H9 (cell line): ENCODE results near the gene RUBCN. TPM values are rescaled to one million over a fixed set of nuclear protein-coding genes. Genes with fewer than 3 reads are reported as not detected.

Experiments used
- DNase-seq: peaks from one replicate; pipeline ENCODE4 v3.0.0-alpha.2; 2017
- H2AFZ ChIP-seq: one replicate; pipeline ENCODE4 v1.6.1; 2013; ENCODE audit warnings: mild to moderate bottlenecking, low read length, control low read depth, moderate library complexity
- H2AK5ac ChIP-seq: 2 replicates; pipeline ENCODE4 v1.6.1; 2013; ENCODE audit warnings: low read length, control low read depth, mixed read lengths; ENCODE audit not compliant: insufficient read length
- H2BK120ac ChIP-seq: one replicate; pipeline ENCODE4 v1.6.1; 2013; ENCODE audit warnings: low read depth, mild to moderate bottlenecking, low read length, control low read depth, inconsistent platforms; ENCODE audit not compliant: poor library complexity, severe bottlenecking
- H2BK12ac ChIP-seq: 2 replicates; pipeline ENCODE4 v1.6.1; 2013; ENCODE audit warnings: low read length, control low read depth, mixed read lengths, low read depth; ENCODE audit not compliant: insufficient read length
- H2BK15ac ChIP-seq: 2 replicates; pipeline ENCODE4 v1.6.1; 2013; ENCODE audit warnings: low read depth, low read length, control low read depth
- H2BK20ac ChIP-seq: one replicate; pipeline ENCODE4 v1.6.1; 2013; ENCODE audit warnings: low read depth, mild to moderate bottlenecking, low read length, control low read depth, inconsistent platforms; ENCODE audit not compliant: poor library complexity, severe bottlenecking
- H2BK5ac ChIP-seq: 2 replicates; pipeline ENCODE4 v1.6.1; 2013; ENCODE audit warnings: low read length, control low read depth, mixed read lengths; ENCODE audit not compliant: insufficient read length
- H3K14ac ChIP-seq: 2 replicates; pipeline ENCODE4 v1.6.1; 2013; ENCODE audit warnings: low read length, control low read depth; ENCODE audit not compliant: insufficient read depth
- H3K18ac ChIP-seq: 2 replicates; pipeline ENCODE4 v1.6.1; 2013; ENCODE audit warnings: low read depth, mild to moderate bottlenecking, mixed read lengths, low read length, control low read depth; ENCODE audit not compliant: insufficient read length
- H3K23ac ChIP-seq: 2 replicates; pipeline ENCODE4 v1.6.1; 2013; ENCODE audit warnings: low read length, control low read depth, mixed read lengths, low read depth; ENCODE audit not compliant: insufficient read length
- H3K23me2 ChIP-seq: 2 replicates; pipeline ENCODE4 v1.6.1; 2013; ENCODE audit warnings: low read depth, mild to moderate bottlenecking, mixed read lengths, low read length, control low read depth; ENCODE audit not compliant: insufficient read length, poor library complexity, severe bottlenecking
- H3K27ac ChIP-seq: 2 replicates; pipeline ENCODE4 v1.5.1; 2013; ENCODE audit warnings: low read length, control low read depth, mixed read lengths, low read depth; ENCODE audit not compliant: insufficient read length
- H3K27me3 ChIP-seq: 2 replicates; pipeline ENCODE4 v1.6.1; 2013; ENCODE audit warnings: low read length, control low read depth, inconsistent platforms; ENCODE audit not compliant: insufficient read depth
- H3K4ac ChIP-seq: 2 replicates; pipeline ENCODE4 v1.6.1; 2013; ENCODE audit warnings: low read depth, mild to moderate bottlenecking, control low read depth, inconsistent platforms, low read length, moderate library complexity
- H3K4me1 ChIP-seq: 2 replicates; pipeline ENCODE4 v1.6.1; 2013; ENCODE audit warnings: low read length, control low read depth, inconsistent platforms; ENCODE audit not compliant: insufficient read depth
- H3K4me2 ChIP-seq: 2 replicates; pipeline ENCODE4 v1.6.1; 2013; ENCODE audit warnings: low read length, control low read depth, mixed read lengths; ENCODE audit not compliant: insufficient read length, insufficient read depth
- H3K56ac ChIP-seq: 2 replicates; pipeline ENCODE4 v1.6.1; 2013; ENCODE audit warnings: low read depth, mild to moderate bottlenecking, mixed read lengths, low read length, control low read depth; ENCODE audit not compliant: insufficient read length
- H3K79me1 ChIP-seq: 2 replicates; pipeline ENCODE4 v1.6.1; 2013; ENCODE audit warnings: low read depth, mild to moderate bottlenecking, moderate library complexity, low read length, control low read depth, inconsistent platforms; ENCODE audit not compliant: insufficient read depth, poor library complexity, severe bottlenecking
- H3K79me2 ChIP-seq: 2 replicates; pipeline ENCODE4 v1.6.1; 2013; ENCODE audit warnings: low read length, control low read depth, inconsistent platforms; ENCODE audit not compliant: insufficient read depth
- H3K9ac ChIP-seq: 2 replicates; pipeline ENCODE4 v1.6.1; 2013; ENCODE audit warnings: low read length, control low read depth, mixed read lengths; ENCODE audit not compliant: insufficient read length; ENCODE audit errors: extremely low read depth
- H3K9me3 ChIP-seq: one replicate; pipeline ENCODE4 v1.6.1; 2013; ENCODE audit warnings: low read depth, low read length, inconsistent platforms; ENCODE audit not compliant: control insufficient read depth
- H3T11ph ChIP-seq: one replicate; pipeline ENCODE4 v1.6.1; 2013; ENCODE audit warnings: mild to moderate bottlenecking, low read length, control low read depth, inconsistent platforms
- H4K20me1 ChIP-seq: one replicate; pipeline ENCODE4 v1.6.1; 2013; ENCODE audit not compliant: control insufficient read depth, insufficient read length, insufficient read depth
- H4K5ac ChIP-seq: 2 replicates; pipeline ENCODE4 v1.6.1; 2013; ENCODE audit warnings: low read depth, mild to moderate bottlenecking, mixed read lengths, low read length, control low read depth; ENCODE audit not compliant: insufficient read length
- H4K8ac ChIP-seq: replicated peaks from 2 replicates; pipeline ENCODE4 v1.6.1; 2013; ENCODE audit warnings: low read length, control low read depth, mixed read lengths, low read depth; ENCODE audit not compliant: insufficient read length
- H4K91ac ChIP-seq: 2 replicates; pipeline ENCODE4 v1.6.1; 2013; ENCODE audit warnings: low read depth, mild to moderate bottlenecking, moderate library complexity, mixed read lengths, low read length, control low read depth; ENCODE audit not compliant: insufficient read length
- H3K27ac Mint-ChIP-seq, 3 experiments: 2 replicates in 2 of 3; 3 replicates in 1 of 3; pipeline ENCODE4 v1.8.0; 2020 to 2021; ENCODE audit warnings: mixed read lengths in 3 of 3, mild to moderate bottlenecking in 1 of 3, moderate library complexity in 1 of 3
- H3K27me3 Mint-ChIP-seq: 2 replicates; pipeline ENCODE4 v1.8.0; 2021; ENCODE audit warnings: low read depth, mild to moderate bottlenecking, moderate library complexity, mixed read lengths
- H3K36me3 Mint-ChIP-seq, 3 experiments: 2 replicates in 2 of 3; 3 replicates in 1 of 3; pipeline ENCODE4 v1.8.0; 2020 to 2021; ENCODE audit warnings: low read depth in 3 of 3, mixed read lengths in 3 of 3; ENCODE audit not compliant: insufficient read depth in 1 of 3
- H3K4me1 Mint-ChIP-seq, 2 experiments: 2 replicates each; pipeline ENCODE4 v1.8.0; 2020; ENCODE audit warnings: mixed read lengths in 2 of 2
- H3K4me3 Mint-ChIP-seq, 2 experiments: 2 replicates in 1 of 2; 3 replicates in 1 of 2; pipeline ENCODE4 v1.8.0; 2020 to 2021; ENCODE audit warnings: mild to moderate bottlenecking in 2 of 2, mixed read lengths in 2 of 2, moderate library complexity in 1 of 2
- H3K9me3 Mint-ChIP-seq, 2 experiments: 2 replicates in 1 of 2; 3 replicates in 1 of 2; pipeline ENCODE4 v1.8.0; 2020; ENCODE audit warnings: mild to moderate bottlenecking in 2 of 2, mixed read lengths in 2 of 2, moderate library complexity in 1 of 2
- WGBS: extraction: QIAGEN DNeasy Blood & Tissue Kit; methylation state at CpG from one replicate; pipeline ENCODE4 v1.1.7; 2013; ENCODE audit warnings: missing lambda C conversion rate, low lambda C conversion rate, mixed read lengths; ENCODE audit not compliant: insufficient read length; ENCODE audit errors: extremely low coverage; 5-methylcytosine and 5-hydroxymethylcytosine counted together
- total RNA-seq: library from RNA; stranded (reverse); gene quantifications from 2 replicates; pipeline ENCODE4 v1.2.1, GENCODE V29; 2021
- TF ChIP-seq, protein P1 (sequence below): fragments of 200-600 bp; sonication (generic); conservative IDR thresholded peaks from 3 replicates; pipeline ENCODE4 v1.8.0; 2021; ENCODE audit warnings: antibody characterized with exemption, mild to moderate bottlenecking

Gene RUBCN
- total RNA-seq, 1 experiment from 2014 or later: 17.7 TPM

DNA sequence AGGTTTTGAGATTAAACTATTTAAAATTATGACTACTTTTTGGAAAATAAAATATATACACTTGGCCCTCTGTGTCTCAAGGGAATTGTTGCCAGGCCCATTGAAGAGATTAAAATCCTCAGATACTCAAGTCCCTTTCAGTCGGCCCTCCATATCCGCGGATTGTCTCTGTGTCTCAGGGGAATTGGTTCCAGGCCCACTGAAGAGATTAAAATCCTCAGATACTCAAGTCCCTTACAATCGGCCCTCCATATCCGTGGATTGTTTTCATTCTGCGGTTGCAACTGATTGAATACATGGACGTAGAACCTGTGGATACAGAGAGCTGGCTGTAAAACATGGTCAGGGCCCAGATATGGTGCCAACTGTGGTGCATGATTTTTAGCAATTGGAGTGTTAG, 38.6 kb upstream of the RUBCN start:
- H3K9ac ChIP-seq: no peak overlapping the region
- H2BK120ac ChIP-seq: no peak overlapping the region
- no peak overlapping the region for H3K27ac ChIP-seq
- H2AFZ ChIP-seq: no peak overlapping the region
- no peaks in the 10 kb centered on the region for H3K4me1 ChIP-seq
- H3K79me1 ChIP-seq: no peaks in the 10 kb centered on the region
- no peak overlapping the region for H3K4me2 ChIP-seq
- H4K5ac ChIP-seq: no peak overlapping the region
- no peak overlapping the region for H3K4ac ChIP-seq
- no peak overlapping the region for H3K4me3 Mint-ChIP-seq
- H3K27me3 ChIP-seq: no peaks in the 10 kb centered on the region
- no peaks in the 10 kb centered on the region for H3K9me3 ChIP-seq
- H2AK5ac ChIP-seq: no peak overlapping the region
- no peak overlapping the region for H2BK20ac ChIP-seq
- no peak overlapping the region for H2BK15ac ChIP-seq
- no peaks in the 10 kb centered on the region for H3K79me2 ChIP-seq
- no peaks in the 10 kb centered on the region for H4K20me1 ChIP-seq
- no peak overlapping the region for H3K18ac ChIP-seq
- H3K9me3 Mint-ChIP-seq: peaks cover 0 to 3% of the 10 kb centered on the region in 2 experiments; a peak in 1 of 5 replicates
- H3K56ac ChIP-seq: no peak overlapping the region
- no peak overlapping the region for H3K23ac ChIP-seq
- no CpG with 5 or more reads among the region's 7 CpGs for WGBS
- H4K8ac ChIP-seq: no peak overlapping the region
- no peak overlapping the region for H2BK12ac ChIP-seq
- H3K27ac Mint-ChIP-seq: no peak overlapping the region; a peak in 1 of 7 replicates
- no peaks in the 10 kb centered on the region for H3K4me1 Mint-ChIP-seq
- H4K91ac ChIP-seq: no peak overlapping the region
- no peak for DNase-seq
- H3T11ph ChIP-seq: no peak overlapping the region
- TF ChIP-seq, protein P1, sequence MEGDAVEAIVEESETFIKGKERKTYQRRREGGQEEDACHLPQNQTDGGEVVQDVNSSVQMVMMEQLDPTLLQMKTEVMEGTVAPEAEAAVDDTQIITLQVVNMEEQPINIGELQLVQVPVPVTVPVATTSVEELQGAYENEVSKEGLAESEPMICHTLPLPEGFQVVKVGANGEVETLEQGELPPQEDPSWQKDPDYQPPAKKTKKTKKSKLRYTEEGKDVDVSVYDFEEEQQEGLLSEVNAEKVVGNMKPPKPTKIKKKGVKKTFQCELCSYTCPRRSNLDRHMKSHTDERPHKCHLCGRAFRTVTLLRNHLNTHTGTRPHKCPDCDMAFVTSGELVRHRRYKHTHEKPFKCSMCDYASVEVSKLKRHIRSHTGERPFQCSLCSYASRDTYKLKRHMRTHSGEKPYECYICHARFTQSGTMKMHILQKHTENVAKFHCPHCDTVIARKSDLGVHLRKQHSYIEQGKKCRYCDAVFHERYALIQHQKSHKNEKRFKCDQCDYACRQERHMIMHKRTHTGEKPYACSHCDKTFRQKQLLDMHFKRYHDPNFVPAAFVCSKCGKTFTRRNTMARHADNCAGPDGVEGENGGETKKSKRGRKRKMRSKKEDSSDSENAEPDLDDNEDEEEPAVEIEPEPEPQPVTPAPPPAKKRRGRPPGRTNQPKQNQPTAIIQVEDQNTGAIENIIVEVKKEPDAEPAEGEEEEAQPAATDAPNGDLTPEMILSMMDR: no peak
- no peaks in the 10 kb centered on the region for H3K27me3 Mint-ChIP-seq
- H2BK5ac ChIP-seq: no peak overlapping the region
- H3K36me3 Mint-ChIP-seq: peaks cover 16 to 40% (median 20%) of the 10 kb centered on the region in 3 experiments
- no peaks in the 10 kb centered on the region for H3K23me2 ChIP-seq
- no peak overlapping the region for H3K14ac ChIP-seq
